K562 (cell line): ENCODE results near the gene MPHOSPH6. TPM values are rescaled to one million over a fixed set of nuclear protein-coding genes. Genes with fewer than 3 reads are reported as not detected.

Experiments used
- CHD4 ChIP-seq: fragments of 200-600 bp; sonication (generic); IDR thresholded peaks from 3 replicates; pipeline ENCODE4 v1.6.1; 2012; ENCODE audit warnings: low read depth, mild to moderate bottlenecking, mixed read lengths, low read length, inconsistent platforms; ENCODE audit not compliant: insufficient read depth, insufficient replicate concordance, poor library complexity, severe bottlenecking
- CREB5 ChIP-seq: fragments of 250-450 bp; sonication (Bioruptor Pico); IDR thresholded peaks from 2 replicates; pipeline ENCODE4 v1.5.0; 2020; ENCODE audit warnings: mild to moderate bottlenecking
- EP400 ChIP-seq: fragments of 450-650 bp; IDR thresholded peaks from 2 replicates; pipeline ENCODE4 v1.6.1; 2017; ENCODE audit warnings: antibody characterized with exemption, mild to moderate bottlenecking, moderate library complexity
- ETS1 ChIP-seq: conservative IDR thresholded peaks from 2 replicates; pipeline ENCODE4 v1.6.1; 2011; ENCODE audit warnings: low read depth, mild to moderate bottlenecking, low read length; ENCODE audit not compliant: control insufficient read depth
- HDAC8 ChIP-seq: fragments of 450-650 bp; IDR thresholded peaks from 2 replicates; pipeline ENCODE4 v1.6.1; 2016; ENCODE audit warnings: mild to moderate bottlenecking, missing genetic modification characterization, moderate library complexity, missing compliant biosample characterization
- IRF2 ChIP-seq: sonication (generic); formaldehyde crosslinking; IDR thresholded peaks from 2 replicates; pipeline ENCODE4 v1.8.1; 2022; ENCODE audit warnings: mild to moderate bottlenecking, missing genetic modification reagents
- POLR3A ChIP-seq: IDR thresholded peaks from 2 replicates; pipeline ENCODE4 v1.6.1; 2011; ENCODE audit warnings: borderline replicate concordance, mild to moderate bottlenecking, moderate library complexity; ENCODE audit not compliant: insufficient read length, insufficient read depth; ENCODE audit errors: extremely low read depth
- RB1 ChIP-seq: fragments of 450-650 bp; IDR thresholded peaks from 2 replicates; pipeline ENCODE4 v1.6.1; 2017; ENCODE audit warnings: low read depth, mild to moderate bottlenecking
- ZBTB1 ChIP-seq: sonication (generic); formaldehyde crosslinking; IDR thresholded peaks from 2 replicates; pipeline ENCODE4 v1.8.1; 2023; ENCODE audit warnings: missing genetic modification reagents, low read depth, mild to moderate bottlenecking, borderline replicate concordance
- ZBTB40 ChIP-seq, 2 experiments: fragments of 450-650 bp in 1 of 2; sonication (generic) in 1 of 2; formaldehyde crosslinking in 1 of 2; IDR thresholded peaks; 2 replicates each; pipeline versions ENCODE4 v1.7.1 to v1.9.0; 2016 to 2022; ENCODE audit warnings: inconsistent platforms in 1 of 2, mild to moderate bottlenecking in 1 of 2, missing genetic modification reagents in 1 of 2
- ZNF146 ChIP-seq: IDR thresholded peaks from one replicate; pipeline ENCODE4 v1.6.1; 2018; ENCODE audit warnings: missing compliant biosample characterization; ENCODE audit not compliant: unreplicated experiment
- ZNF444 ChIP-seq: fragments of 250-450 bp; sonication (Bioruptor Pico); IDR thresholded peaks from 2 replicates; pipeline ENCODE4 v1.4.0; 2020; ENCODE audit warnings: mild to moderate bottlenecking, moderate library complexity
- ZZZ3 ChIP-seq: fragments of 450-650 bp; IDR thresholded peaks from 2 replicates; pipeline ENCODE4 v1.6.1; 2016; ENCODE audit warnings: antibody characterized with exemption, mild to moderate bottlenecking, moderate library complexity
- polyA plus RNA-seq, 8 experiments: library from polyadenylated mRNA; depleted of rRNA in 4 of 8; stranded (reverse) in 5 of 8; unstranded in 3 of 8; fragments of >200 nt; fragmentation: Nextera tagmentation in 2 of 8; fragmentation: Illumina TruSeq in 1 of 8; extraction: Ambion mirVana in 2 of 8; extraction: Trizol in 1 of 8; gene quantifications; 2 replicates each; pipeline versions ENCODE4 v1.2.1 to v1.2.3, GENCODE V29; 2011 to 2014; ENCODE audit warnings: inconsistent platforms in 1 of 8, missing spikeins in 1 of 8
- total RNA-seq, 7 experiments: library from RNA; depleted of rRNA in 6 of 7; stranded (reverse); fragments of >200 nt in 6 of 7; fragmentation: Illumina TruSeq in 2 of 7; extraction: Trizol in 2 of 7; gene quantifications; 2 replicates each; pipeline versions ENCODE4 v1.2.1 to v1.2.3, GENCODE V29; 2011 to 2021; ENCODE audit warnings: low replicate concordance in 1 of 7

Gene MPHOSPH6
- total and polyA plus RNA-seq, 9 of the 15 experiments (the other 6 are each of a cell fraction or from before 2014, with no cell fraction given) = 37.0 to 153 (median 76.7) TPM

GRCh38 chr16:82169861-82170845 lies at the start of gene MPHOSPH6 (continued):
- TF ChIP-seq ZBTB40 (IDR thresholded peaks at IDR 0.05) (no peak; the same call in 1 of the 2 replicates), ZBTB40 (CRISPR knock-in tag; IDR thresholded peaks at IDR 0.05) (0 out of 2 replicates have a peak, but pooled peaks have one; percentile 31), IRF2 (CRISPR knock-in tag) (no peak), HDAC8 (0 out of 2 replicates have a peak, but pooled peaks have one; percentile 17), CREB5 (CRISPR knock-in tag) (no peak), ZBTB1 (CRISPR knock-in tag) (peak; percentile 92), ZNF444 (CRISPR knock-in tag) (0 out of 2 replicates have a peak, but pooled peaks have one; percentile 31), POLR3A (no peak), CHD4 (no peak), RB1 (peak; percentile 94), EP400 (peak; percentile 71), ZNF146 (no peak), ZZZ3 (no peak), ETS1 (0 out of 2 replicates have a peak, but pooled peaks have one; percentile 13)
